GM19023 (cell line): Measurements from ENCODE around the gene STYK1.
A peak's percentile ranks its signal among the peaks of the same experiment; 100 is the strongest.
"Not testable (repeated sequence)": the region's sequence is repeated elsewhere in the genome, so short reads cannot be mapped to it uniquely, and the experiment has no call there.

Experiments
- ATAC-seq: cut with Tn5 transposase; IDR thresholded peaks from one replicate; pipeline ENCODE4 v1.9.1; 2021; ENCODE audit warnings: mild to moderate bottlenecking, moderate library complexity; ENCODE audit not compliant: unreplicated experiment

STYK1 gene

DNA sequence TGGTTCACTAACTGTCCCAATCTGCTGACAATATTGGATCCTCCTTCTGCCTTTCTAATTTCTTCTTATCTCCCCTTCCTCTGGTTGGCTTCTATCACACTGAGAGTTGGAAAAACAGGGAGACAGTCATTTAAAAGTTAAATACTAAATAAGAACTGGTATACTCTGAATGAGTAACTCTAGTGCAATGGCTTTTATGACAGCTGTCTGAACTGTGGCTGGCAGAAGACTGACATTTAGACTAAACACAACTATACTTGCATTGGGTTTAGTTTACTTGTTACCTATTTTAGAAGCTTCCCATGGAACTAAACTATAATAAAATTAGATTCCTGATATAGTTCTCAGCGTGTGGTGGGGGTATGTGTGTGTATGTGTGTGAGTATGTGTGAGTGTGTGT is 52.6 kb downstream of the STYK1 start:
- ATAC-seq = no peak

DNA sequence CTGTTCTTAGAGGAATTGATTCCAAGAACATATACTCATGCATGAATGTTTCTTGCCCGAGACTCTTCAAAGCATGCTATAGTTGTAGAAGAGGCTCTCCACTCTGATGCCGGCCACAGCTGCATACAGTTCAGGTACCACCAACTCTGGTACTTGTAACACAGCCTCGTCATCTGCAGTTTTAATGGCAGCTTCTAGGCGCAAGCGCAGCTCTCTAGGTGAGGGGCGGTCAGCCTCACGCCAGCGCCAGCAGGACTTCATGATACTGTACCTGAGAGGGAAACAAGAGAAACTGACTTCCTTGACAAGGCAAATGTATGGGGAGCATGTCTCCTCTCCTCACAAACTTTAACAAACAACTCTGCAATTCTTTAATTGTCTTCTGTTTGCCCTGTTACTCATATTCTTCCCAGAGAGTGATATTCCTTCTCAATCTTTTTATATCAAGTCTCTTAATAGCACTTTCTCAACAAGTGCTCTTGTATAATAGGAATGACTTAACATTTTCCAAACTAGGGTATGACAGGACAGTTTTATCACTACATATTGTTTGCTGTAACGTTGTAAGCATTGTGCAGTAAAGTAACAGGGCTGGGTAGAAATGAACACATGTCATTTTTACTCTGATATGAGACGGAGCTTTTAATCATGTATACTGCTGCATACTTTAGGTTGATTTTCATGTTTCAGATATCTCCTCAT is 53.6 kb downstream of the STYK1 start:
- no peak for ATAC-seq

DNA sequence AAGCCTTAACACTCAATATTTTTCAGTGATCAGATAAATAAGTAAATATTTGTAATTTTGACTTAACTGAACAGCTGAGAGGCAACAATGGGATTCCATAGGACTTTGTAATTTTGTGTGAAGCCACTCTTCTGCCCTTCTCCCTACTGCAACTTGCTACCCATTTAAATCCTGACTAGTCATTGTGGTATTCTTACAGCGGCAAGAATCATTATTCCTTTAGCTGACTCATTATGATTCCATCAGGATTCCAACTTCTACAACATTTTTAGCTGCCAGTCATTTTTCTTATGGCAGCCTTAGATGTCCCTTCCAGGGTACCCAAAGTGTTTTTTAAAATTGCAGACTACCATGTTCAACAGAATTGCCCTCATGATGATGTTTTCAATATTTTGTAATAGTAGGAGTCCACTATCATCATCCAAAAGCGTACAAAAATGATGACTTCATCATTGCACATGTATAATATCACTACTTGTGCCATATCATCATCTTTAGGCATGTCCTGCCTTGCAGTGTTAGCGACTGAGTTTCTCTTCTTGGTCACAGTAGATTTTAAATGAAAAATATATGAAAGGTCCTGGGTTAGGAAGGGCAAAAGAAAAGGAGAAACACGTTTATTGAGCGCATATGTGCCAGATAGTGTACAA is 55.4 kb downstream of the STYK1 start:
- ATAC-seq = no peak

DNA sequence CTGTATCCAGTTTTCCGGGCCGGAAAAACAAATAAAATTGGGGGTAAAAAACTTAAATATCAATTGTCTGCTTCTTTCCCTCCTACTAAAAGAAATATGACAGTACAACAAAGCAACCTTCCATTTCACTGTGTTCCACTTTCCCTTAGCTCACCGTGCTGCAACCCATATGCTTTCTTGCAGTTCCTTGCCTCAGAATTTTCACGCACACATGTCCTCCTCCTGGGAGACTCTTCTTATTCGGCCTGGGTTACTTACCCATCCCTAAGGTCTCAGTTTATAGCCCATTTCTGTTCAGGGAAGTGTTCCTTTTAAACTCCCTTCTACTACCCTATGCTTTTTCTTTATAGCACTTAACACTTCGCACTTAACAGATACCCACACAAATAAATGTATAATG is 56.0 kb downstream of the STYK1 start:
- ATAC-seq = no peak

DNA sequence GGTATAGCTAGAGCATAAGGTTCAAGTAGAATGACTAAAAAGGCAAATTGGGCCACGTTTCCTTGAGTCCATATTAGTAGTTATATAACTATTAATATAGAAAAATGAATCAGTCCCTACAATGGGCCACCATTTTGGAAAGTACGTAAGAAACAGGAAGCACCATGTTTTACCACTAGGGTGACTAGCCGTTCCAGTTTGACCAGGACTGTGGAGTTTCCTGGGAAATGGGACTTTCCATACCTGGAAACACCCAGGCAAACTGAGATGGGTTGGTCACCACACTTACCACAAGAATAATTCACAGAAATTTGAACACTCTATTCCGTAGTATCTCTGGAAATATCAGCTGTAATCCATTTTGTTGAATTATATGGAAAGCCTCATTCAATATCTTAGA is 58.3 kb downstream of the STYK1 start:
- ATAC-seq = no peak

DNA sequence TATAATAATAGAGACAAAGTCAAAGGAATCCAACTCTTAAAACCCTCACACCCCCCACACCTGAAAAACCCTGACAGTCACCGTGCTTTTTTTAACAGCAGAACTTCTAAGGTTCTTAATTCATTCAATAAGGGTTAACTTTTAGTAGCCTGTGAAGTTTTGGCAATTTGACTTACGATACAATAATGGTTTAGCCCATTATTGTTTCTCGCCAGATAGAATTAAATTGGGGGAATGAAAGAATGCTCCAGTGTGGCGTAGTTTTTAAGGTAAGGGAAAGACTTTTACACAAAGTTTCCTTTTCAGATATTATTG is 59.8 kb downstream of the STYK1 start:
- no peak for ATAC-seq

DNA sequence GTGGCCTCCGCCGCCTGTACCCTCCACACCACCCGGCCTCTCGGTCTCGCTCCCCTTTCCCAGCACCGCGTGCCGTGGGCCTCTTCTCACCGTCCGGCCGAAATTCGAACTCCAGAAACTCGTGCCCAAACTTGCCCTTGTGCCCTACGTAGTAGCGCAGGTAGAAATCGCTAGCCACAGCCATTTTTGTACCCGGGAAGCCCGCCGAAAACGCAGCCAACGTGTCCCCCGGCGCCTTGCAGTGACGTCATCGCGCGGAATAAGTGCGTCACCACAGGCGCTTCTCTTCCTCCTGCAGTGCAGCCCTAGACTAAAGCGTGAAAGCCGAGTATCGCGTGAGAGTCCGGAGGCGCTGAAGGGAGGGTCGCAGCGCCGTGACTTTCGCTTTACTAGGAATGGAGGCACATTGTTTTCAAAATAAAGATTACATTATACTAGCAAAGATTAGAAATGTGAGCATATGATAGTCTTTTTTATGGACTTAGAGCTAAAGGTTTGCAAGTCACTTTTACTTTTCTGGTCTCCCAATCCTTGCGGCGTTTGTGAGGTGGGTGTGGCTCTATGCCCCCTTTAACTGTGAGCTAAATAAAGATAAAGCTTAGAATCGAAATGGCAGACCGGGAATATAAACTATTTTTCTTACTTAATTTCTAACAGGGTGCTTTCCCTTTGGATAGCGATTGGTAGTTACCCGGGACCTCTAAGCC is 60.4 kb downstream of the STYK1 start, which contains the start of gene MAGOHB:
Gene MAGOHB, minus strand, starts transcription at position 261 of the 707 bp plus-strand sequence. Its CDS starts 77 bp downstream, at position 184.
- ATAC-seq = peak; percentile 97

DNA sequence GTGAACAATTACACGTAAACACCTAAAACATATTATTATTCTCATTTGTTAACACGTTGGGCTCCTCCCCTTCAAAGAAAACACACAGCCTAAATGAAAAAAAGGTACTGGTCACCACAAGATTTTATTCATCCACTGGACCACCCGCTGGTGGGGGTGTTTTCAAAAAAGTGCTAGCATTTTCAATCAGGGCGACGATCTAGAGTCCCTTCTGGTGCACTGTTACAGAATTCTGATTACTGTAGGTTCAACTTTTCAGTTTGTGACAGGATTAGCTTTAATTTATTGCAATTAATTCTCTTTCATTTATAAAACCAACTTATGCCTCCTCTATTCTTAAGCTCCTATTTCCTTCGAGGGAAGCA is 60.9 kb downstream of the STYK1 start:
- ATAC-seq = peak; percentile 6

DNA sequence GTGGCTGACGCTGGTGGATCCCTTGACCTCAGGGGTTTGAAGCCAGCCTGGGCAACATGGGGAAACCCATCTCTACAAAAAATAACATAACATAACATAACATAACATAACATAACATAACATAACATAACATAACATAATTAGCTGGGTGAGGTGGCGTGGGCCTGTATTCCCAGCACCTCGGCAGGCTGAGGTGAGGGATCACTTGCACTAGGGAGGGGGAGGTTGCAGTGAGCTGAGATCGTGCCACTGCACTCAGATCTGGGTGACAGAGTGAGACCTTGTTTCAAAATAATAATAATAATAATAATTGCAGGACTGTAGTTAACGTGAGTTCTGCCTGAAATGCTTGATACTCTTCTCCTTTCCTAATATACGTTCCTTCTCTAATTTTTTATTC is 61.7 kb downstream of the STYK1 start:
- ATAC-seq = no peak

DNA sequence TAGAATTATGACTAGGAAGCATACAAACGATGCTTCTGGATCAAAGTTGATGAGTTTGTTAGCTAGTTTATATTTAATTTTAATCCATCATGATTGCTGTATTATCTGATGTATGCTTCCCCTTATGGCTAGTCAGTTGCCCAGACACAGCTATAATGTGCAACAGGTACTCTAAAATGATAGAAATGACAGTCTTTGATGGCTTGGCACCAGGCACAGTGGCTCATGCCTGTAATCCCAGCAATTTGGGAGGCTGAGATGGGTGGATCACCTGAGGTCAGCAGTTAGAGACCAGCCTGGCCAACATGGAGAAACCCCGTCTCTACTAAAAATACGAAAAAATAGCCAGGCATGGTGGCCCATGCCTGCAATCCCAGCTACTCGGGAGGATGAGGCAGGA is 62.6 kb downstream of the STYK1 start:
- not testable (repeated sequence) for ATAC-seq

DNA sequence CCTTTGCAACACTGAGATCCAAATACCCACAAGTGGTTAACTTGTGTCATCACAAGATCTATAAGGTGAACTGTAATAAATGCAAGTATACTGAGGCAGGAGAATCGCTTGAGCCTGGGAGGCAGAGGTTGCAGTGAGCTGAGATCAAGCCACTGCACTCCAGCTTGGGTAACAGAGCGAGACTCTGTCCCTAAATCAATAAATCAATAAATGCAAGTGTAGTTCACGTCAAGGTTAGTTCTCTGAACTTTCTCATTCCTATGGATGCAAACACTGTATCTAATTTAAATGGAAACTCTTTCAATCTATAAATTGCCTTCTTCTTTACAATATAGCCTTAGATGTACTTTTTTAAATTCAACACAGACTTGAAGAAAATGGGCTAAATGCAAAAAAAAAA is 63.7 kb downstream of the STYK1 start:
- no peak for ATAC-seq

DNA sequence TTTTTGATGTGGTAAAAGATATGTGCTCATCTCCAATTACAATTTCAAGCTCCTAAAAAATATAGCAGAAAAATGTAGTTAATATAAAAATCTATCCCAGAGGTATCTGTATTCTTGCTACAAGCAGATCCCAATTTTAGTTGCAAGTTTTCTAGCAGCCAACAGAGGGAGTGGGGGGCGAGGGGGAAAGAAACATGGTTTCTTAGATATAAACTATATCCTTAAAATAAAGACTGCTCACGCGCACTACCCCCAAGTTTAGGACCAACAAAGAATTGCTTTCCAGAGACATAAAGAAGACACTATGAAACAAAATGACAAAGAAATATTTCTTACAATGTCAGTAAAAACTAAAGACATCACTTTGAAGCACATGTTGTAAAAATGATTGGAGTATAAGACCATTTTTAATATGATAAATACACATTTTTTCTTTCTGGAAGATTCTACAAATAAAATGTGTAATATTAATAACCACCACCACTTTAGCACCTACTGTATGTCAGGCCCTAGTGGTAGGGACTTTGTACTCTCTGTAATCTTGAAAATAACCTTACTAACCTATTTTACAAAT is 65.9 kb downstream of the STYK1 start:
- ATAC-seq = no peak

DNA sequence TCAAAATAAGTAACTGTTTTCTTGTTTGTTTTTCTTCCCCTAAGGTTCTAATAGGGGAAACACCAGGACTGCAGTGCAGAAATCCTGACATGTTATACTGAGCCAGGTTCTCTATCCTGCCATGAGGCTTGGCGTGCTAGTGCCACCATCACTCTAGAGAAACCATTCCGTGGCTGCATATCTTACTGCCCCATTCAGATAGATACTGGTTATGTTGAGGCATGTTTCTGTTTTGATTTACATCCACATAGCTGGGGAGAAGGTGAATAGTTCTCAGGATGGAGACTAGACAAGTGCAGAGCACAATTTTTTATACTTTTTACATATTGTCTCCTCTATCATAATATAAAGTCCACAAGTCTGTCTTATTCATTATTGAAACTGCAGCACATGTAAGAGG is 72.0 kb downstream of the STYK1 start:
- no peak for ATAC-seq

DNA sequence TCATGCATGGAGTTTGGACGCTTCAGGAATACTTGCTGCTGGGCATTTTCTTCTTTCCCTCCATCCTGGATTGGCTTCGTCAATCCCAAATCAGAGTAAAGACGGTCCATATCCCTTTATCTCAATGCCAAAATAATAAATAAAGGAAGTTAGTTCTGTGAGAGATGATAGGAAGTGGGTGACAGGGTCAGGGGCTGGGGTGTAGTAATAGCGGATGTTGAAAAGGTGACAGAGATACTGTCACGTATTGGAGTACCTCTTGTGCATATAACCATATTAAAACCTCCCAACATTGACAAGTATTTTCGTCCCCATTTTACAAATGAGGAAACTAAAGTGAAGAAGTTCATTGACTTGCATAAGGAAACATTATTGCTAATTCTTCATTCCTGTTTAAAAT is 72.9 kb downstream of the STYK1 start:
- no peak for ATAC-seq

DNA sequence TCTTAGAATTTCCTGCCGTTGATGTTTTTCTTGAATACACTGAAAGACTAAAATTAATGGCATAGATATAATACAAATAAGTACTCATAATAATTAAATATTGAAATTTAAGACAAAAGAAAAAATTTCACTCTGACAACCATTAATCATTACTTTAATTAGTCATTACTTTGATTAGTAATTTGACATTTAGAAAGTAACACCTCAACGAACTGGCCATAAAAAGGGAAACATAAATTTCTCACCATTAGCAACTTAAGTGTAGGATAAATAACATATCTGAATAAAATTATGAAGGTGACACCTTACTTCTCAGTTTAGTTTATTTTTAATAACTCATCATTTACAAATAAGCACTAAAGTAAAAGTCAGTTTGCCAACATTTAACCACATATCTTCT is 78.0 kb downstream of the STYK1 start:
- no peak for ATAC-seq

DNA sequence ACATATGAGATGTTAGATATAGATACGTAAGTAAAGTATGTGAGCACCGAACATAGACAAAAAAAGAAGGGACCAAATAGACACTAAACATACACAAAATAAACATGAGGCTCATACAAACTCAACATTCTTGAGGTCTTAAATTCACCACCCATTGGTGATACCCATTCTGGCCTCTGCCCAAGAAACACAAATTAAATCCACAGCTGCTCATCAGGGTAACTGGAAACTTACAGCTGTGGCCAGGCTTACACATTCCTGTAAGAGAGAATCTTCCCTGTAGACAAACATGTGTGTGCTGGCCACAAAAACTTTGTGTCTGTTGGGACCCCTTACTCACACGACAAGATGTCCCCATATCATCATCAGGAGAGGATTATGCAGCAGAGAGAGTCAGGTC is 82.9 kb downstream of the STYK1 start:
- no peak for ATAC-seq

DNA sequence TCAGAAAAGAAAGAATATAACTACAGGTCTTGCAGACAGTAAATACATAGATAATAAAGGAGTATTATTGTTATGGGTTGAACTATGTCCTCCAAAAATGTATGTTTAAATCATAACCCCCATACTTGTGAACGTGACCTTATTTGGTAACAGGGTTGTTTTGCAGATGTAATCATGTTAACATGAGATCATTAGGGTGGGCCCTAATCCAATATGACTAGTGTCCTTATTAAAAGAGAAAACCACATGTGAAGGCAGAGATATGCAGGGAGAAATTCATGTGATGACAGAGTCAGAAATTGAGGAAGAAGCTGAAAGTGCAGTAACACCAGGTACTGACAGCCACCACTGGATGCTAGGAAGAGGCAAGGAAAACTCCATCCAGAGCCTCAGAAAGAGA is 89.4 kb downstream of the STYK1 start:
- ATAC-seq = no peak

DNA sequence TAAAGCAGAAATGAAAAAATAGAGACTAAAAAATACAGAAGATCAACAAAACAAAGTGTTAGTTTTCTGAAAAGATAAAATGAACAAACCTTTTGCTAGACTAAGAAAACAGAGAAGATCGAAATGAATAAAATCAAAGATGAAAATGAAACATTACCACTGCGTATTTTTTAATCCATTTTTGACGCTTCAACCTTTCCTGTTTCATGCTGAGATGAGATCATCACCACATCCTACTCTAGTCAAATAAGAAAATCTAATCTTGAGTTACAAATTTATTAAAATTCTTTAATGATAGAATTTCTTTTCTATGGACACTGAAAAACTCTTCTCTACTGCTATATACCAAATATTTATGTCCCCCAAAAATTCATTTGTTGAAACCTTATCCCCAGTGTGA is 91.1 kb downstream of the STYK1 start:
- ATAC-seq = no peak

DNA sequence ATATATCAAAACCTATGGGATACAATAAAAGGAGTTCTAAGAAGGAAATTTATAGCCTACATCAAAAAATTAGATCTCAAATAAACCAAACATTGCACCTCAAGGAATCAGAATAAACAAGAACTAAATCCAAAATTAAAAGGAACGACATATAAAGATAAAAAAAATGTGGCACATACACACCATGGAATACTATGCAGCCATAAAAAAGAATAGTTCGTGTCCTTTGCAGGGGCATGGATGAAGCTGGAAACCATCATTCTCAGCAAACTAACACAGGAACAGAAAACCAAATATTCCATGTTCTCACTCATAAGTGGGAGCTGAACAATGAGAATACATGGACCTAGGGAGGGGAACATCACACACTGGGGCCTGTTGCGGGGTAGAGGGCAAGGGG is 91.7 kb downstream of the STYK1 start:
- not testable (repeated sequence) for ATAC-seq

DNA sequence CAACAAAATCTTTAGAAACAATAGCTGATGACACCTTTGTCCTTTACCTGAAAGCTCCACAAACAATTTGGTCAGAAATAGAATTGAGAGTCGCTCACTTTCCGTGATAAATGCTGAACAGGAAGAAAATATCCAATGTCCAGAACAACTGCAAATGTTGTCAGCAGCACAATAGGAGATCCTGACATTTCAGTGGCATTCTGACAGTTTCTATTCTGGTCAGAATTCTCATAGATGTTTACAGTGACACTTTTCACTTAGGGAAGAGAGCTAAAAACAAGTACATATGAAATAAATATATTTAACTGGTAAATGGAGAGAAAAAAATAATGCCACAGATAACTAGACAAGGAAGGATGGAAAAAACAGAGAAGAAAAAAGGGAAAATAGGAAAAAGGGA is 99.5 kb downstream of the STYK1 start:
- ATAC-seq = no peak

DNA sequence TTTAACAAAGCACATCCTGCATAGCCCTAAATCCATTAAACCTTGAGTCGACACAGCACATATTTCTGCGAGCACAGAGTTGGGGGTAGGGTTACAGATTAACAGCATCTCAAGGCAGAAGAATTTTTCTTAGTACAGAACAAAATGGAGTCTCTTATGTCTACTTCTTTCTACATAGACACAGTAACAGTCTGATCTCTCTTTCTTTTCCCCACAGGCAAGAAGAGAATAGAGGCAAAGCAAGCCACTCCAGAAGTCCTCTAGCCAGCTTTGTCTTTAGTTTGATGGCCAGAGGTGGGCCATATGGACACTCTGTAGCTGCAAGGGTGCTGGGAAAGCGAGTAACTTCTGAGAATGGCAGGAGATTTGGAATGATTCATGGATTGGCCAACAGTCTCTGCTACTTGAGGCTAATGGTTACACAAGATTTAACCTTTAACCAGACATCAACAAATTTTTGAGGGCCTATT is 101.8 kb downstream of the STYK1 start:
- ATAC-seq = not testable (repeated sequence)

DNA sequence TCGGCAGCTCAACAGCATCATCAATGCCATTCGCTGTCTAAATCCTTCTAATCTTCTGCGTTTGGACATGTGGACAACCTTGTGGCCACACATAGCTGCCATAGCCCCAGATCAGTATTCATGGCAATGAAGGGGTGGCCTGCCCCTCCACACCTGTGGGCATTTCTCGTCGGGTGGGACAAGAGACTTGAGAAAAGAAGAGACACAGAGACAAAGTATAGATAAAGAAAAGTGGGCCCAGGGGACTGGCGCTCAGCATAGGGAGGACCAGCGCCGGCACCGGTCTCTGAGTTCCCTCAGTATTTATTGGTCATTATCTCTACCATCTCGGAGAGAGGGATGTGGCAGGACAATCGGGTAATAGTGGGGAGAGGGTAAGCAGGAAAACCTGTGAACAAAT is 102.7 kb downstream of the STYK1 start:
- no peak for ATAC-seq
